Measurements from ENCODE around the gene KCNH6.

DNA sequence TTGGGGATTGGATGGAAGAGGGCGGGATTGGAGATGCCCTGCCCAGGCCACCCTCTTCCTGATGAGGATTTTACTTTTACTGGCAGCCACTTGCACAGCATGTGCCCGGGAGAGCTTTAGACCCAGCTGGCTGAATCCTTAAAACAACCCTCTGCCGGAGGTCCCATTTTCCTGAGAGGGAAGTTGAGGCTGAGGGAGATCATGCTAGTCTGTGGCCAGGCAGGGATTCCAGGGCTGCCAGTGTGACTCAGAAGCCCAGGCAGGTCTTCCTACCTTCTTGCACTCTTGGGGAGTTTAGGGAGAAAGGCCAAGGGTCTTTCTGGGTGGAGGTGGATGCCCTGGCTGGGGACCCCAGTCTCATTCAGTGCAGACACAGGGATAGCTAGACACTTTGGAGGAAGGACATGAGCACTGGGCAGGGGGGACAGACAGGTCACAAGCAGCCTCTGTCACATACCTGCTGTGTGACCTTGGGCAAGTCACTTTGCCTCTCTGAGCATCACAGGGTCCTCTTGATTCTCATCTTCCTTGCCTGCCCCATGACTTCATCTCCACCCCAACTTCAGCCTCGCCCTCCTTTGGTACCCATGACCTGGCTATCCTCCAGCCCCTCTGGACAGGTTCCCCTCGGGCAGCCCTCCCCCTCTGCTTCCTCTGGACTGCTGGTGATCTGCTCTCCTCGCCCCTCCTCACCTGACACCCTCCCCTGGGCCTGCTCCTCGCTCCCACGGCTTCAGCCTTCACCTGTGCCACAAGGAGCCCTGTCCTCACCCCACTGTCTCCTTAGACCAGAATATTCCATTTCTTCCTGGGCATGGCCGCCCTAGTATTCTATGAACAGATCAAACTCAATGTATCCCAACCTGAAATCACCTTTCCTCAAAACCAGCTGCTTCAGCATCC lies 15.8 kb downstream of the KCNH6 start:
- TF ChIP-seq NR3C1 (CRISPR knock-in tag; IDR thresholded peaks at IDR 0.05) = no peak
- no peak for TF ChIP-seq MXI1 (IDR thresholded peaks at IDR 0.05; ENCODE audit: low read depth, low read length)
- TF ChIP-seq DPF2 (IDR thresholded peaks at IDR 0.05) = no peak
- TF ChIP-seq MTA3 (IDR thresholded peaks at IDR 0.05; ENCODE audit: borderline replicate concordance) = no peak
- TF ChIP-seq, protein P1, sequence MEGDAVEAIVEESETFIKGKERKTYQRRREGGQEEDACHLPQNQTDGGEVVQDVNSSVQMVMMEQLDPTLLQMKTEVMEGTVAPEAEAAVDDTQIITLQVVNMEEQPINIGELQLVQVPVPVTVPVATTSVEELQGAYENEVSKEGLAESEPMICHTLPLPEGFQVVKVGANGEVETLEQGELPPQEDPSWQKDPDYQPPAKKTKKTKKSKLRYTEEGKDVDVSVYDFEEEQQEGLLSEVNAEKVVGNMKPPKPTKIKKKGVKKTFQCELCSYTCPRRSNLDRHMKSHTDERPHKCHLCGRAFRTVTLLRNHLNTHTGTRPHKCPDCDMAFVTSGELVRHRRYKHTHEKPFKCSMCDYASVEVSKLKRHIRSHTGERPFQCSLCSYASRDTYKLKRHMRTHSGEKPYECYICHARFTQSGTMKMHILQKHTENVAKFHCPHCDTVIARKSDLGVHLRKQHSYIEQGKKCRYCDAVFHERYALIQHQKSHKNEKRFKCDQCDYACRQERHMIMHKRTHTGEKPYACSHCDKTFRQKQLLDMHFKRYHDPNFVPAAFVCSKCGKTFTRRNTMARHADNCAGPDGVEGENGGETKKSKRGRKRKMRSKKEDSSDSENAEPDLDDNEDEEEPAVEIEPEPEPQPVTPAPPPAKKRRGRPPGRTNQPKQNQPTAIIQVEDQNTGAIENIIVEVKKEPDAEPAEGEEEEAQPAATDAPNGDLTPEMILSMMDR (IDR thresholded peaks at IDR 0.05 in 2 of 3, conservative IDR thresholded peaks at IDR 0.05 in 1 of 3; ENCODE audit: insufficient read depth in 2 of 3, low read depth in 1 of 3, low read length in 3 of 3) = no peak
- no peak for TF ChIP-seq PHF8 (IDR thresholded peaks at IDR 0.05; ENCODE audit: borderline replicate concordance, low read length)
- TF ChIP-seq, protein P2, sequence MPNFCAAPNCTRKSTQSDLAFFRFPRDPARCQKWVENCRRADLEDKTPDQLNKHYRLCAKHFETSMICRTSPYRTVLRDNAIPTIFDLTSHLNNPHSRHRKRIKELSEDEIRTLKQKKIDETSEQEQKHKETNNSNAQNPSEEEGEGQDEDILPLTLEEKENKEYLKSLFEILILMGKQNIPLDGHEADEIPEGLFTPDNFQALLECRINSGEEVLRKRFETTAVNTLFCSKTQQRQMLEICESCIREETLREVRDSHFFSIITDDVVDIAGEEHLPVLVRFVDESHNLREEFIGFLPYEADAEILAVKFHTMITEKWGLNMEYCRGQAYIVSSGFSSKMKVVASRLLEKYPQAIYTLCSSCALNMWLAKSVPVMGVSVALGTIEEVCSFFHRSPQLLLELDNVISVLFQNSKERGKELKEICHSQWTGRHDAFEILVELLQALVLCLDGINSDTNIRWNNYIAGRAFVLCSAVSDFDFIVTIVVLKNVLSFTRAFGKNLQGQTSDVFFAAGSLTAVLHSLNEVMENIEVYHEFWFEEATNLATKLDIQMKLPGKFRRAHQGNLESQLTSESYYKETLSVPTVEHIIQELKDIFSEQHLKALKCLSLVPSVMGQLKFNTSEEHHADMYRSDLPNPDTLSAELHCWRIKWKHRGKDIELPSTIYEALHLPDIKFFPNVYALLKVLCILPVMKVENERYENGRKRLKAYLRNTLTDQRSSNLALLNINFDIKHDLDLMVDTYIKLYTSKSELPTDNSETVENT (CRISPR knock-in tag; IDR thresholded peaks at IDR 0.05) = no peak
- TF ChIP-seq NR2C2 (CRISPR knock-in tag; IDR thresholded peaks at IDR 0.05) = no peak
- no peak for TF ChIP-seq NR2C2 (tag; IDR thresholded peaks at IDR 0.05)
- TF ChIP-seq, protein P3, sequence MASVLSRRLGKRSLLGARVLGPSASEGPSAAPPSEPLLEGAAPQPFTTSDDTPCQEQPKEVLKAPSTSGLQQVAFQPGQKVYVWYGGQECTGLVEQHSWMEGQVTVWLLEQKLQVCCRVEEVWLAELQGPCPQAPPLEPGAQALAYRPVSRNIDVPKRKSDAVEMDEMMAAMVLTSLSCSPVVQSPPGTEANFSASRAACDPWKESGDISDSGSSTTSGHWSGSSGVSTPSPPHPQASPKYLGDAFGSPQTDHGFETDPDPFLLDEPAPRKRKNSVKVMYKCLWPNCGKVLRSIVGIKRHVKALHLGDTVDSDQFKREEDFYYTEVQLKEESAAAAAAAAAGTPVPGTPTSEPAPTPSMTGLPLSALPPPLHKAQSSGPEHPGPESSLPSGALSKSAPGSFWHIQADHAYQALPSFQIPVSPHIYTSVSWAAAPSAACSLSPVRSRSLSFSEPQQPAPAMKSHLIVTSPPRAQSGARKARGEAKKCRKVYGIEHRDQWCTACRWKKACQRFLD (CRISPR knock-in tag; IDR thresholded peaks at IDR 0.05) = no peak
